HepG2 (cell line): Measurements from ENCODE around the gene CNOT1. TPM values are rescaled to one million over a fixed set of nuclear protein-coding genes. Genes with fewer than 3 reads are reported as not detected.

Experiments used
- AGO1 ChIP-seq: fragments of 200-400 bp; formaldehyde crosslinking; IDR thresholded peaks from 2 replicates; pipeline ENCODE4 v1.6.1; 2017; ENCODE audit warnings: mild to moderate bottlenecking, low read depth, low read length, moderate library complexity; ENCODE audit not compliant: poor library complexity, severe bottlenecking
- CHD2 ChIP-seq: IDR thresholded peaks from 2 replicates; pipeline ENCODE4 v1.6.1; 2011; ENCODE audit warnings: low read depth, low read length, improper control_type of control experiment
- FOXP1 ChIP-seq, 2 experiments: fragments of 450-650 bp in 1 of 2; IDR thresholded peaks; 2 replicates each; pipeline ENCODE4 v1.6.1; 2017 to 2018; ENCODE audit warnings: antibody characterized with exemption in 1 of 2
- RARG ChIP-seq: sonication (generic); formaldehyde crosslinking; IDR thresholded peaks from 2 replicates; pipeline ENCODE4 v1.4.0; 2020; ENCODE audit warnings: low read depth, mild to moderate bottlenecking, missing genetic modification reagents
- SCMH1 ChIP-seq: sonication (generic); formaldehyde crosslinking; IDR thresholded peaks from 2 replicates; pipeline ENCODE4 v1.9.0; 2021; ENCODE audit warnings: missing genetic modification reagents, mild to moderate bottlenecking, borderline replicate concordance
- SMAD1 ChIP-seq: sonication (generic); formaldehyde crosslinking; IDR thresholded peaks from 2 replicates; pipeline ENCODE4 v1.4.0; 2020; ENCODE audit warnings: missing genetic modification reagents, low read depth, mild to moderate bottlenecking, borderline replicate concordance
- SRSF4 ChIP-seq: fragments of 200-400 bp; formaldehyde crosslinking; IDR thresholded peaks from one replicate; pipeline ENCODE4 v1.6.1; 2018; ENCODE audit warnings: mild to moderate bottlenecking, low read depth, low read length, moderate library complexity; ENCODE audit not compliant: poor library complexity, severe bottlenecking
- STAG1 ChIP-seq: sonication (generic); formaldehyde crosslinking; IDR thresholded peaks from 2 replicates; pipeline ENCODE4 v1.4.0; 2020; ENCODE audit warnings: missing genetic modification reagents
- TCF12 ChIP-seq, 2 experiments: fragments of 450-650 bp in 1 of 2; sonication (generic) in 1 of 2; formaldehyde crosslinking in 1 of 2; IDR thresholded peaks; 2 replicates each; pipeline versions ENCODE4 v1.6.1 to v1.8.0; 2017 to 2022; ENCODE audit warnings: antibody characterized with exemption in 1 of 2, mild to moderate bottlenecking in 1 of 2, missing genetic modification reagents in 1 of 2, moderate library complexity in 1 of 2
- TGIF2 ChIP-seq: IDR thresholded peaks from 2 replicates; pipeline ENCODE4 v1.6.1; 2016; ENCODE audit warnings: control low read depth, missing compliant biosample characterization
- XRCC5 ChIP-seq: fragments of 200-400 bp; formaldehyde crosslinking; optimal IDR thresholded peaks from 2 replicates; pipeline ENCODE3; 2017; ENCODE audit warnings: mild to moderate bottlenecking, low read length
- ZNF224 ChIP-seq: sonication (generic); formaldehyde crosslinking; IDR thresholded peaks from 2 replicates; pipeline ENCODE4 v1.5.0; 2020; ENCODE audit warnings: mild to moderate bottlenecking, missing genetic modification reagents
- ZNF292 ChIP-seq: sonication (generic); formaldehyde crosslinking; IDR thresholded peaks from 2 replicates; pipeline ENCODE4 v1.8.1; 2022; ENCODE audit warnings: mild to moderate bottlenecking, low read depth, missing genetic modification reagents, borderline replicate concordance
- ZNF350 ChIP-seq: sonication (generic); formaldehyde crosslinking; IDR thresholded peaks from 2 replicates; pipeline ENCODE4 v1.4.0; 2020; ENCODE audit warnings: mild to moderate bottlenecking, low read depth, missing genetic modification reagents, borderline replicate concordance
- ZNF660 ChIP-seq: sonication (generic); formaldehyde crosslinking; IDR thresholded peaks from 2 replicates; pipeline ENCODE4 v1.5.1; 2020; ENCODE audit warnings: mild to moderate bottlenecking, low read depth, missing genetic modification reagents, borderline replicate concordance
- ZNF780A ChIP-seq: sonication (generic); formaldehyde crosslinking; IDR thresholded peaks from 2 replicates; pipeline ENCODE4 v1.8.0; 2022; ENCODE audit warnings: mild to moderate bottlenecking, missing genetic modification reagents, moderate library complexity
- polyA plus RNA-seq, 8 experiments: library from polyadenylated mRNA; depleted of rRNA in 3 of 8; stranded (reverse) in 7 of 8; unstranded in 1 of 8; fragments of >200 nt; fragmentation: Illumina TruSeq in 4 of 8; extraction: Trizol in 4 of 8; gene quantifications; 2 replicates each; pipeline versions ENCODE4 v1.2.1 to v1.2.3, GENCODE V29; 2011 to 2016; ENCODE audit warnings: low read depth in 4 of 8, missing spikeins in 1 of 8, mixed read lengths in 1 of 8; ENCODE audit not compliant: insufficient read depth in 1 of 8
- total RNA-seq, 5 experiments: library from RNA; depleted of rRNA; stranded (reverse); fragments of >200 nt; fragmentation: Illumina TruSeq; extraction: Trizol; gene quantifications; 2 replicates each; pipeline ENCODE4 v1.2.3, GENCODE V29; 2016; ENCODE audit warnings: low read depth in 1 of 5
- TF ChIP-seq, protein P1 (sequence below): sonication (generic); formaldehyde crosslinking; IDR thresholded peaks from 2 replicates; pipeline ENCODE4 v1.8.1; 2023; ENCODE audit warnings: missing genetic modification reagents, mild to moderate bottlenecking, borderline replicate concordance
- TF ChIP-seq, protein P2 (sequence below): sonication (generic); formaldehyde crosslinking; IDR thresholded peaks from 2 replicates; pipeline ENCODE4 v1.4.0; 2020; ENCODE audit warnings: missing genetic modification reagents, borderline replicate concordance
- TF ChIP-seq, protein P3 (sequence below), 2 experiments: fragments of 450-650 bp in 1 of 2; sonication (generic) in 1 of 2; formaldehyde crosslinking; IDR thresholded peaks; 2 replicates each; pipeline versions ENCODE4 v1.5.0 to v1.8.0; 2020 to 2022; ENCODE audit warnings: mild to moderate bottlenecking in 1 of 2, missing genetic modification reagents in 1 of 2
- TF ChIP-seq, protein P4 (sequence below): IDR thresholded peaks from 2 replicates; pipeline ENCODE4 v1.4.0; 2020; ENCODE audit warnings: mild to moderate bottlenecking, missing genetic modification reagents
- TF ChIP-seq, protein P5 (sequence below): sonication (generic); formaldehyde crosslinking; IDR thresholded peaks from 2 replicates; pipeline ENCODE4 v1.4.0; 2020; ENCODE audit warnings: missing genetic modification reagents

Gene CNOT1
- total and polyA plus RNA-seq, 2 of the 13 experiments (the other 11 are each of a cell fraction or from before 2014, with no cell fraction given): 188 to 232 TPM

DNA sequence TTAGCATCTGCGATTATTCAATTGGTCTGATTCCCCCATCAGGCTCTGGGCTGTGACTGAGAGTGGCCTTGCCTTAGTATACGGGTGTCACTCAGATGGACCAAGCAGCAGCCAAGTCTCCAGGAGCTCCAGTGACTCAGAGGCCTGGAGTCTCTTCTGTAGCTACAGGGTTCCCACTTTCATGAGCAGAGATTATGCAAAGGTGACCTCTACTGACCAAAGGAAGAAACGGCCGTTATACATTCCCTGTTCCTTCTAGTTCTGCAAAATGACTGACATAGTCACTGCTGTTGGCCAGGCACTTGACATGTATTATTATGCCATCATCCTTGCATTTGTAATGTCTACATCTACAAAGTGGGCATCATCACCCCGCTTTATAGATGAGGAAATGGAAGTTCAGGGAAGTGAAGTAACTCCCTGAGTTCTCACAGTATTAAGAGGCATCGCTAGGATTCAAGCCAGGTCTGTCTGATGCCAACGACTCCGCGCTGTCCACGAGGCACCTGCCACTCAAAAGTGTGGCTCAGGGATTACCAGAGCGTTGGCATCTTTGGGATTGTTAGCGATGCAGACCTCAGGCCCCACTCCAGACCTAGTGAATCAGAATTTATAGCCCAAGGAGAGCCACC, 31.7 kb upstream of the CNOT1 start (continued):
- TF ChIP-seq, protein P1, sequence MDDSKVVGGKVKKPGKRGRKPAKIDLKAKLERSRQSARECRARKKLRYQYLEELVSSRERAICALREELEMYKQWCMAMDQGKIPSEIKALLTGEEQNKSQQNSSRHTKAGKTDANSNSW (CRISPR knock-in tag): no peak
- TF ChIP-seq CHD2: no peak
- no peak for TF ChIP-seq SMAD1 (CRISPR knock-in tag)
- TF ChIP-seq ZNF350 (CRISPR knock-in tag): peak; percentile 31; the same call in 1 of the 2 replicates
- TF ChIP-seq, protein P2, sequence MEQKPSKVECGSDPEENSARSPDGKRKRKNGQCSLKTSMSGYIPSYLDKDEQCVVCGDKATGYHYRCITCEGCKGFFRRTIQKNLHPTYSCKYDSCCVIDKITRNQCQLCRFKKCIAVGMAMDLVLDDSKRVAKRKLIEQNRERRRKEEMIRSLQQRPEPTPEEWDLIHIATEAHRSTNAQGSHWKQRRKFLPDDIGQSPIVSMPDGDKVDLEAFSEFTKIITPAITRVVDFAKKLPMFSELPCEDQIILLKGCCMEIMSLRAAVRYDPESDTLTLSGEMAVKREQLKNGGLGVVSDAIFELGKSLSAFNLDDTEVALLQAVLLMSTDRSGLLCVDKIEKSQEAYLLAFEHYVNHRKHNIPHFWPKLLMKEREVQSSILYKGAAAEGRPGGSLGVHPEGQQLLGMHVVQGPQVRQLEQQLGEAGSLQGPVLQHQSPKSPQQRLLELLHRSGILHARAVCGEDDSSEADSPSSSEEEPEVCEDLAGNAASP (CRISPR knock-in tag): 0 out of 2 replicates have a peak, but pooled peaks have one; percentile 8
- no peak for TF ChIP-seq RARG (CRISPR knock-in tag)
- TF ChIP-seq, protein P3, sequence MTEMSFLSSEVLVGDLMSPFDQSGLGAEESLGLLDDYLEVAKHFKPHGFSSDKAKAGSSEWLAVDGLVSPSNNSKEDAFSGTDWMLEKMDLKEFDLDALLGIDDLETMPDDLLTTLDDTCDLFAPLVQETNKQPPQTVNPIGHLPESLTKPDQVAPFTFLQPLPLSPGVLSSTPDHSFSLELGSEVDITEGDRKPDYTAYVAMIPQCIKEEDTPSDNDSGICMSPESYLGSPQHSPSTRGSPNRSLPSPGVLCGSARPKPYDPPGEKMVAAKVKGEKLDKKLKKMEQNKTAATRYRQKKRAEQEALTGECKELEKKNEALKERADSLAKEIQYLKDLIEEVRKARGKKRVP (CRISPR knock-in tag; IDR thresholded peaks at IDR 0.05): no peak
- TF ChIP-seq ZNF292 (CRISPR knock-in tag): no peak
- TF ChIP-seq, protein P4, sequence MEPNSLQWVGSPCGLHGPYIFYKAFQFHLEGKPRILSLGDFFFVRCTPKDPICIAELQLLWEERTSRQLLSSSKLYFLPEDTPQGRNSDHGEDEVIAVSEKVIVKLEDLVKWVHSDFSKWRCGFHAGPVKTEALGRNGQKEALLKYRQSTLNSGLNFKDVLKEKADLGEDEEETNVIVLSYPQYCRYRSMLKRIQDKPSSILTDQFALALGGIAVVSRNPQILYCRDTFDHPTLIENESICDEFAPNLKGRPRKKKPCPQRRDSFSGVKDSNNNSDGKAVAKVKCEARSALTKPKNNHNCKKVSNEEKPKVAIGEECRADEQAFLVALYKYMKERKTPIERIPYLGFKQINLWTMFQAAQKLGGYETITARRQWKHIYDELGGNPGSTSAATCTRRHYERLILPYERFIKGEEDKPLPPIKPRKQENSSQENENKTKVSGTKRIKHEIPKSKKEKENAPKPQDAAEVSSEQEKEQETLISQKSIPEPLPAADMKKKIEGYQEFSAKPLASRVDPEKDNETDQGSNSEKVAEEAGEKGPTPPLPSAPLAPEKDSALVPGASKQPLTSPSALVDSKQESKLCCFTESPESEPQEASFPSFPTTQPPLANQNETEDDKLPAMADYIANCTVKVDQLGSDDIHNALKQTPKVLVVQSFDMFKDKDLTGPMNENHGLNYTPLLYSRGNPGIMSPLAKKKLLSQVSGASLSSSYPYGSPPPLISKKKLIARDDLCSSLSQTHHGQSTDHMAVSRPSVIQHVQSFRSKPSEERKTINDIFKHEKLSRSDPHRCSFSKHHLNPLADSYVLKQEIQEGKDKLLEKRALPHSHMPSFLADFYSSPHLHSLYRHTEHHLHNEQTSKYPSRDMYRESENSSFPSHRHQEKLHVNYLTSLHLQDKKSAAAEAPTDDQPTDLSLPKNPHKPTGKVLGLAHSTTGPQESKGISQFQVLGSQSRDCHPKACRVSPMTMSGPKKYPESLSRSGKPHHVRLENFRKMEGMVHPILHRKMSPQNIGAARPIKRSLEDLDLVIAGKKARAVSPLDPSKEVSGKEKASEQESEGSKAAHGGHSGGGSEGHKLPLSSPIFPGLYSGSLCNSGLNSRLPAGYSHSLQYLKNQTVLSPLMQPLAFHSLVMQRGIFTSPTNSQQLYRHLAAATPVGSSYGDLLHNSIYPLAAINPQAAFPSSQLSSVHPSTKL (CRISPR knock-in tag): peak; percentile 53
- TF ChIP-seq SCMH1 (CRISPR knock-in tag): no peak
- TF ChIP-seq AGO1: no peak
- TF ChIP-seq ZNF224 (CRISPR knock-in tag): 0 out of 2 replicates have a peak, but pooled peaks have one; percentile 40
- TF ChIP-seq SRSF4: no peak
- no peak for TF ChIP-seq FOXP1 (IDR thresholded peaks at IDR 0.05)
- TF ChIP-seq FOXP1 (CRISPR knock-in tag; IDR thresholded peaks at IDR 0.05): no peak
- TF ChIP-seq TCF12 (IDR thresholded peaks at IDR 0.05): no peak
- no peak for TF ChIP-seq TCF12 (CRISPR knock-in tag; IDR thresholded peaks at IDR 0.05)
- TF ChIP-seq TGIF2: 0 out of 2 replicates have a peak, but pooled peaks have one; percentile 40
- TF ChIP-seq ZNF660 (CRISPR knock-in tag): 0 out of 2 replicates have a peak, but pooled peaks have one; percentile 19
- TF ChIP-seq STAG1 (CRISPR knock-in tag): peak; percentile 92
- TF ChIP-seq ZNF780A (CRISPR knock-in tag): no peak
- peak; percentile 22 for TF ChIP-seq XRCC5
- TF ChIP-seq, protein P5, sequence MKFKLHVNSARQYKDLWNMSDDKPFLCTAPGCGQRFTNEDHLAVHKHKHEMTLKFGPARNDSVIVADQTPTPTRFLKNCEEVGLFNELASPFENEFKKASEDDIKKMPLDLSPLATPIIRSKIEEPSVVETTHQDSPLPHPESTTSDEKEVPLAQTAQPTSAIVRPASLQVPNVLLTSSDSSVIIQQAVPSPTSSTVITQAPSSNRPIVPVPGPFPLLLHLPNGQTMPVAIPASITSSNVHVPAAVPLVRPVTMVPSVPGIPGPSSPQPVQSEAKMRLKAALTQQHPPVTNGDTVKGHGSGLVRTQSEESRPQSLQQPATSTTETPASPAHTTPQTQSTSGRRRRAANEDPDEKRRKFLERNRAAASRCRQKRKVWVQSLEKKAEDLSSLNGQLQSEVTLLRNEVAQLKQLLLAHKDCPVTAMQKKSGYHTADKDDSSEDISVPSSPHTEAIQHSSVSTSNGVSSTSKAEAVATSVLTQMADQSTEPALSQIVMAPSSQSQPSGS (CRISPR knock-in tag): no peak
